K562 (cell line): ENCODE measurements around the gene PBX1. TPM values are rescaled to one million over a fixed set of nuclear protein-coding genes. Genes with fewer than 3 reads are reported as not detected.

ENCODE experiments used
- ATAC-seq: fragments of 200-7000 bp; cut with Tn5 transposase; 3 replicates; pipeline ENCODE4 v1.9.1; 2020; ENCODE audit warnings: moderate library complexity
- BruUV-seq: library from RNA; stranded (reverse); fragments of 400-500 nt; replicated peaks from 2 replicates; lab custom pipeline; 2021; lab: Mats Ljungman, UMichigan
- CTCF ChIA-PET: fragments of 300-600 bp; formaldehyde crosslinking; extraction: SDS; loops from one replicate; lab custom pipeline; 2021; ENCODE audit warnings: low intra/inter-chr PET ratio; lab: Yijun Ruan, JAX
- POLR2A ChIA-PET: fragments of 300-600, 350-650 bp; sonication (Branson Sonifier 250); formaldehyde crosslinking; extraction: SDS; loops from one replicate; lab custom pipeline; 2021; ENCODE audit warnings: antibody characterized with exemption, inconsistent platforms; lab: Yijun Ruan, JAX
- DNase-seq, 4 experiments: peaks; one replicate each; pipeline versions ENCODE4 v3.0.0 to v3.0.0-alpha.2; 2011 to 2018; ENCODE audit warnings: low spot score in 3 of 4, mixed read lengths in 3 of 4; ENCODE audit errors: extremely low read depth in 1 of 4
- FAIRE-seq: peaks from 2 replicates; lab custom pipeline; 2011; peaks lifted over from hg19 to GRCh38; lab: Jason Lieb, UNC
- H2AFZ ChIP-seq: 2 replicates; pipeline ENCODE4 v1.6.0; 2011; ENCODE audit warnings: low read depth, low read length, control low read depth, inconsistent platforms
- H3K27ac ChIP-seq: fragments of 200-600 bp; 3 replicates; pipeline ENCODE4 v1.8.0; 2011; ENCODE audit warnings: low read depth, mild to moderate bottlenecking, control low read depth, inconsistent platforms, low read length, moderate library complexity, mixed read lengths; ENCODE audit errors: extremely low read depth
- H3K27me3 ChIP-seq, 2 experiments: fragments of 300-600 bp in 1 of 2; 2 replicates in 1 of 2; 3 replicates in 1 of 2; pipeline versions ENCODE4 v1.6.0 to v1.8.0; 2011; ENCODE audit warnings: inconsistent platforms in 2 of 2, low read length in 2 of 2, mild to moderate bottlenecking in 1 of 2, mixed read lengths in 1 of 2, moderate library complexity in 1 of 2; ENCODE audit not compliant: control insufficient read depth in 2 of 2, insufficient read depth in 2 of 2
- H3K36me3 ChIP-seq: fragments of 300-600 bp; 3 replicates; pipeline ENCODE4 v1.8.0; 2011; ENCODE audit warnings: mild to moderate bottlenecking, low read length, inconsistent platforms; ENCODE audit not compliant: control insufficient read depth, insufficient read depth
- H3K4me1 ChIP-seq, 2 experiments: fragments of 200-600 bp in 1 of 2; replicated peaks in 1 of 2; 2 replicates in 1 of 2; 3 replicates in 1 of 2; pipeline versions ENCODE4 v1.5.1 to v1.8.0; 2011; ENCODE audit warnings: inconsistent platforms in 2 of 2, low read length in 2 of 2, mild to moderate bottlenecking in 1 of 2, mixed read lengths in 1 of 2, moderate library complexity in 1 of 2; ENCODE audit not compliant: control insufficient read depth in 2 of 2, insufficient read depth in 2 of 2
- H3K4me2 ChIP-seq: 2 replicates; pipeline ENCODE4 v1.6.1; 2011; ENCODE audit warnings: low read length, control low read depth, inconsistent platforms, mixed read lengths; ENCODE audit not compliant: insufficient read depth
- H3K4me3 ChIP-seq: fragments of 200-600 bp; sonication (generic), shearing (Covaris generic); 2 replicates; pipeline ENCODE4 v1.5.1; 2016; ENCODE audit warnings: control low read depth, inconsistent platforms
- H3K79me2 ChIP-seq: fragments of 200-600 bp; 3 replicates; pipeline ENCODE4 v1.8.0; 2011; ENCODE audit warnings: low read length, inconsistent platforms; ENCODE audit not compliant: control insufficient read depth, insufficient read depth
- H3K9ac ChIP-seq, 2 experiments: 2 replicates each; pipeline versions ENCODE4 v1.6.0 to v1.6.1; 2011; ENCODE audit warnings: low read depth in 2 of 2, low read length in 2 of 2, control low read depth in 1 of 2, inconsistent platforms in 1 of 2, mild to moderate bottlenecking in 1 of 2, mixed read lengths in 1 of 2; ENCODE audit not compliant: insufficient read depth in 1 of 2
- H3K9me1 ChIP-seq: one replicate; pipeline ENCODE4 v1.6.0; 2011; ENCODE audit warnings: inconsistent platforms, mild to moderate bottlenecking, low read length, moderate library complexity; ENCODE audit not compliant: control insufficient read depth, insufficient read depth
- H3K9me3 ChIP-seq: replicated peaks from 2 replicates; pipeline ENCODE4 v1.5.1; 2011; ENCODE audit warnings: low read depth, low read length, inconsistent platforms; ENCODE audit not compliant: control insufficient read depth, insufficient read depth
- H4K20me1 ChIP-seq: replicated peaks from 2 replicates; pipeline ENCODE4 v1.6.1; 2011; ENCODE audit warnings: low read length, inconsistent platforms, mixed read lengths; ENCODE audit not compliant: control insufficient read depth, insufficient read depth
- ARID4B ChIP-seq: sonication (generic); formaldehyde crosslinking; IDR thresholded peaks from 2 replicates; pipeline ENCODE4 v1.8.0; 2022; ENCODE audit warnings: mild to moderate bottlenecking, missing genetic modification reagents
- CTBP1 ChIP-seq: fragments of 450-650 bp; IDR thresholded peaks from 2 replicates; pipeline ENCODE4 v1.6.1; 2016; ENCODE audit warnings: borderline replicate concordance
- GATA2 ChIP-seq: sonication (generic); formaldehyde crosslinking; IDR thresholded peaks from 2 replicates; pipeline ENCODE4 v1.4.0; 2020; ENCODE audit warnings: mild to moderate bottlenecking, missing genetic modification reagents
- KDM2B ChIP-seq: fragments of 250-450 bp; sonication (Bioruptor Pico); IDR thresholded peaks from 2 replicates; pipeline ENCODE4 v1.8.0; 2021; ENCODE audit warnings: mild to moderate bottlenecking, moderate library complexity
- MTA1 ChIP-seq: fragments of 450-650 bp; IDR thresholded peaks from 2 replicates; pipeline ENCODE4 v1.6.1; 2017; ENCODE audit warnings: borderline replicate concordance
- NFIC ChIP-seq: fragments of 450-650 bp; IDR thresholded peaks from 2 replicates; pipeline ENCODE4 v1.6.1; 2017; ENCODE audit warnings: mild to moderate bottlenecking, inconsistent platforms
- THRAP3 ChIP-seq: fragments of 450-650 bp; IDR thresholded peaks from 2 replicates; pipeline ENCODE4 v1.6.1; 2016; ENCODE audit warnings: mild to moderate bottlenecking, inconsistent platforms, borderline replicate concordance
- TSHZ1 ChIP-seq: fragments of 250-450 bp; sonication (Bioruptor Pico); IDR thresholded peaks from 2 replicates; pipeline ENCODE4 v1.4.0; 2020; ENCODE audit warnings: mild to moderate bottlenecking, moderate library complexity
- ZNF280B ChIP-seq: fragments of 250-450 bp; sonication (Bioruptor Pico); IDR thresholded peaks from 2 replicates; pipeline ENCODE4 v1.5.1; 2021; ENCODE audit warnings: mild to moderate bottlenecking
- WGBS: fragments of 100-300 bp; shearing (Covaris generic); methylation state at CpG from one replicate; pipeline ENCODE4 v1.1.6; 2016; ENCODE audit warnings: low coverage, mixed read lengths; ENCODE audit not compliant: insufficient coverage; ENCODE audit errors: missing lambda C conversion rate; 5-methylcytosine and 5-hydroxymethylcytosine counted together
- in situ Hi-C: fragments of 300-500 bp; cut with MboI; formaldehyde crosslinking; loops from 4 replicates; pipeline ENCODE4 v1.15.0; 2018; ENCODE audit warnings: inconsistent platforms, mixed read lengths
- intact Hi-C: fragments of 100-400 bp; cut with micrococcal nuclease; formaldehyde crosslinking; loops from 2 replicates; pipeline ENCODE4 v1.14.2; 2022
- polyA plus RNA-seq, 8 experiments: library from polyadenylated mRNA; depleted of rRNA in 4 of 8; stranded (reverse) in 5 of 8; unstranded in 3 of 8; fragments of >200 nt; fragmentation: Nextera tagmentation in 2 of 8; fragmentation: Illumina TruSeq in 1 of 8; extraction: Ambion mirVana in 2 of 8; extraction: Trizol in 1 of 8; gene quantifications; 2 replicates each; pipeline versions ENCODE4 v1.2.1 to v1.2.3, GENCODE V29; 2011 to 2014; ENCODE audit warnings: inconsistent platforms in 1 of 8, missing spikeins in 1 of 8
- total RNA-seq, 7 experiments: library from RNA; depleted of rRNA in 6 of 7; stranded (reverse); fragments of >200 nt in 6 of 7; fragmentation: Illumina TruSeq in 2 of 7; extraction: Trizol in 2 of 7; gene quantifications; 2 replicates each; pipeline versions ENCODE4 v1.2.1 to v1.2.3, GENCODE V29; 2011 to 2021; ENCODE audit warnings: low replicate concordance in 1 of 7

PBX1 gene
- total and polyA plus RNA-seq, 9 of the 15 experiments (the other 6 are each of a cell fraction or from before 2014, with no cell fraction given), result 0.03 to 0.62 (median 0.17) TPM

- DNase-seq (no peak), FAIRE-seq (no peak), ATAC-seq (no peak)
- no peak overlapping the region for H3K27ac ChIP-seq
- no peaks in the 10 kb centered on the region for H3K9me3 ChIP-seq
- no peak overlapping the region for H3K4me2 ChIP-seq
- no peaks in the 10 kb centered on the region for H3K36me3 ChIP-seq
- WGBS, result 12% methylated on average over 20 of the region's 20 CpGs
- no peaks in the 10 kb centered on the region for H3K79me2 ChIP-seq
- H3K9me1 ChIP-seq, result no peaks in the 10 kb centered on the region
- CTCF ChIA-PET, result no interaction called here
- peaks cover 0 to 2% of the 10 kb centered on the region in 2 experiments; a peak in 1 of 5 replicates for H3K27me3 ChIP-seq
- H3K4me3 ChIP-seq, result no peak overlapping the region
- TF ChIP-seq MTA1, result no peak
- TF ChIP-seq TSHZ1 (CRISPR knock-in tag), result no peak
- TF ChIP-seq KDM2B (CRISPR knock-in tag), result no peak
- no peak for TF ChIP-seq ZNF280B (CRISPR knock-in tag)
- no peak for TF ChIP-seq THRAP3
- no peak for TF ChIP-seq GATA2 (CRISPR knock-in tag)
- TF ChIP-seq ARID4B, result no peak
- no peak for TF ChIP-seq NFIC
- TF ChIP-seq CTBP1, result no peak
- no peak overlapping the region for H2AFZ ChIP-seq
- no peaks in the 10 kb centered on the region; a peak in 1 of 5 replicates for H3K4me1 ChIP-seq
- no peak overlapping the region for H3K9ac ChIP-seq
- intact Hi-C loops, result no loop called here
- no peaks in the 10 kb centered on the region for H4K20me1 ChIP-seq
- in situ Hi-C loops, result no loop called here
- POLR2A ChIA-PET, result no interaction called here
- no TSS peak for BruUV-seq
These were observed 109.8 kb downstream of the PBX1 start for GRCh38 chr1:164668491-164669400.
